Activated naive CD4-positive, alpha-beta T cell treated with anti-CD3 and anti-CD28 coated beads, Interleukin-2, amount 50 U/mL, for 72 hours (primary cell): ENCODE data around the gene TRAPPC2L. TPM values are rescaled to one million over a fixed set of nuclear protein-coding genes. Genes with fewer than 3 reads are reported as not detected.

Experiments
- ATAC-seq, 2 donors: fragments of 150-1000 bp; cut with Tn5 transposase; 2 replicates each; pipeline ENCODE4 v1.10.0; 2021; ENCODE audit warnings: mild to moderate bottlenecking in 2 of 2, moderate library complexity in 2 of 2
- DNase-seq, 2 donors: peaks; one replicate each; pipeline ENCODE4 v3.0.0; 2021 to 2022; ENCODE audit warnings: low spot score in 2 of 2
- H3K27ac Mint-ChIP-seq, 2 donors: one replicate each; pipeline ENCODE4 v1.8.0; 2022; ENCODE audit warnings: mild to moderate bottlenecking in 2 of 2, mixed read lengths in 2 of 2
- H3K36me3 Mint-ChIP-seq, 2 donors: one replicate each; pipeline ENCODE4 v1.8.0; 2022; ENCODE audit warnings: mixed read lengths in 2 of 2
- H3K9me3 Mint-ChIP-seq, 2 donors: one replicate each; pipeline ENCODE4 v1.8.0; 2022; ENCODE audit warnings: mixed read lengths in 2 of 2
- total RNA-seq, 2 donors: library from RNA; stranded (reverse); gene quantifications; one replicate each; pipeline ENCODE4 v1.2.3, GENCODE V29; 2022

Gene TRAPPC2L
- total RNA-seq, 2 donors from 2014 or later = 36.0 to 63.5 TPM

DNA sequence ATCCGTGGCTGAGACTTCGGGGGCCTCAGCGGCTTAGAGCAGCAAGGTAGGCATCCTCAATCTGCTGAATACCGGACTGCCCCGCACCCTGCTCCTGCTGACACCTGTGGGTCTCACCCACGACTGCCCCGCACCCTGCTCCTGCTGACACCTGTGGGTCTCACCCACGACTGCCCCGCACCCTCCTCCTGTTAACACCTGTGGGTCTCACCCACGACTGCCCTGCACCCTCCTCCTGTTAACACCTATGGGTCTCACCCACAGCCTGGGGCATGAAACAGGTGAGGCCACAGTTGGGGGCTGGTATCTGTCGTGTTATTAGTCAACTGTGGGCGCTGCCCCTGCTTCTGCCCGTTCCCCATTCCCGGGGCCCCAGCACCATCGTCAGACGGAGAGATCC, 45.8 kb downstream of the TRAPPC2L start:
- peak overlapping the region in 1 of 2 donors; percentile 39 for H3K27ac Mint-ChIP-seq

DNA sequence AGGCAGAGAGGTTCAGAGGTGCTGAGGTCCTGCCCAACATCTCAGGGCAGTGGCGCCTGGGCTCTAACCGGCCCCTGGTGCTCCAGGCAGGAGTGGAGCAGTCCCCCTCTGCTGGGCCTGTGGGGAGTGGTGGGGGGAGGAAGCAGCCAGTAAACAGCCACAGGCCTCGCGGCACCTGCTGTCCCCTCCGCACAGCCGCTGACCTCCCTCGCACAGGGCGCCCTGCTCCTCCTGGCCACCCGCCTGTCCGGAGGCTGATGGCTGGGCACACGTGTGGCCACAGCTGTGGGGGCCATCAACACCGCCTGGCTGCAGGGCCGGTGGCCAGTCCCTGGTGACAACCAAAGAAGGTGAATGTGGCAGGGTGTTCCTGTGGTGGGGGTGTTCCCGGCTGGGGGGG, 46.3 kb downstream of the TRAPPC2L start:
- DNase-seq = no peak
- Mint-ChIP-seq H3K9me3 (no peaks in the 10 kb centered on the region), H3K36me3 (no peaks in the 10 kb centered on the region), H3K27ac (no peak overlapping the region)
- ATAC-seq = no peak

More for the DNA sequence above, 45.8 kb downstream of the TRAPPC2L start:
- ATAC-seq (no peak), DNase-seq (no peak)
- H3K36me3 Mint-ChIP-seq = no peaks in the 10 kb centered on the region
- H3K9me3 Mint-ChIP-seq = no peaks in the 10 kb centered on the region

DNA sequence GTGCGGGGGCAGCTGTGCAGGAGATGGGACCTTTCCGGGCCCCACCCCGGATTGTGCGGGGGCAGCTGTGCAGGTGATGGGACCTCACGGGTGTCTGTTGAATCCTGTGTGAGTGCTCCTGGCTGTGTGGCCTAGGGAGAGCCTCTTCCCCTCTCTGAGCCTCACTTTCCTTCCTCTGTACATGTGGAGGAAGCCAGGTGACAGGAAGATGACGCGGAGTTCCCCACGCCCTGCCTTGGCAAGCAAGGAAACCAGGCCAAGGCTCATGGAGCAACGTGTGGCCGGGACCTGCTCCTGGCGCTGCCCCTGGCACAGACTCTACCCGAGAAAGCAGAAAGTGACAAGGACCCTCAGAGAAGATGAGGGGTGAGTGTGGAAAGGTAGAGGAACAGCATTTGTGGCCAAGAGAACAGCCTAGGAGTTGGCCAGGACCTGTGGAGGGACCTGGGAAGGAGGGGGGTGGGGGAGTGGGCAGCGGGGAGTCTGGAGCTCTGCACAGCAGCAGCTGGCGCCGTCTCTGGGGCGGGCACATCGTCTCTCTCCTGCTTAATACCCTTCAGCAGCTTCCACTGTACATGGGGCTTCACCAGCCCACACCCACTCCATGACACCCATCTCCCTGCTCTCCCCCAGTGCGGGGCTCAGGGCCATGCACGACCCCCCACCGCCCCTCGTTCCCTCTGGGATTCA, 47.9 kb downstream of the TRAPPC2L start:
- Mint-ChIP-seq H3K36me3 (no peaks in the 10 kb centered on the region), H3K9me3 (no peaks in the 10 kb centered on the region)

DNA sequence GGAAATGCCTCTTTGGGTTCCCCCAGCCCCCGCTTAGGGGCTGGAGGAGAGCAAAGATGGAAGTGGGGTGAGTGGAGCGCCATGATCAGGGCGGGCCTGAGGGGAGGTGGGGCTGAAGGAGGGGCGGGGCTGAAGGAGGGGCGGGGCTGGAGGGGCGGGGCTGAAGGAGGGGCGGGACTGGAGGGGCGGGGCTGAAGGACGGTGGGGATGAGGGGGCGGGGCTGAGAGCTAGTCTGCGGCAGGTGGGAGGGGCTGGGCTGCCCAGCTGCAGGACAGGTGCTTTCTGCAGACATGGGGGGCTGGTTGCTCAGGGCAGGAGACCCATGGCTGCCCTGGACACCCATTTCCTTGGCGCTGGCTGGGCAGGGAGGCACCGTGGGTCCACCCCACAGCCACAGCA, 48.6 kb downstream of the TRAPPC2L start:
- DNase-seq = peak in 1 of 2 donors; percentile 17

More for the DNA sequence above, 47.9 kb downstream of the TRAPPC2L start:
- no peak for DNase-seq
- no peak overlapping the region for H3K27ac Mint-ChIP-seq
- peak in 1 of 2 donors; percentile 20 for ATAC-seq

DNA sequence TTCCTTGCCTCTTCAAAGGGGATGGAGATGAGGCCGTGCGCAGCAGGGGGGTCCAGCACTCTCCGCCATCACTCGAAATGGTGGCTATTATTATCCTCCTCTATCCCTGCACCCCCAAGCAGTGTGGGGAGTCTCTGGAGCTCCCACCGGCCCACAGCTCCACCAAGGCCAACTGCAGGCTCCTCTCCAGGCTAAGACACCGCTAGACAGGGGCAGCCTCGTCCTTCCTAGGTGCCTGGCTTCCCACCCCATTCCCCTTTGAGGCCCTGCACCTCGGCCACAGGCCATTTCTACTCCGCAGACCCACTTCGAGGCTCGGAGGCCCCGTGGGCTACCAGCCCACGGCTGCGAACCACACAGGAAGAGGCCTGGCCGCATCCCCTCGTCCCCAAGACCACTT, 49.1 kb downstream of the TRAPPC2L start:
- Mint-ChIP-seq H3K9me3 (no peaks in the 10 kb centered on the region), H3K27ac (no peak overlapping the region), H3K36me3 (no peaks in the 10 kb centered on the region)
- ATAC-seq = peak in 1 of 2 donors; percentile 11
- no peak for DNase-seq

More for the DNA sequence above, 48.6 kb downstream of the TRAPPC2L start:
- peak in 1 of 2 donors; percentile 63 for ATAC-seq
- no peaks in the 10 kb centered on the region for H3K9me3 Mint-ChIP-seq
- no peak overlapping the region for H3K27ac Mint-ChIP-seq
- no peaks in the 10 kb centered on the region for H3K36me3 Mint-ChIP-seq

DNA sequence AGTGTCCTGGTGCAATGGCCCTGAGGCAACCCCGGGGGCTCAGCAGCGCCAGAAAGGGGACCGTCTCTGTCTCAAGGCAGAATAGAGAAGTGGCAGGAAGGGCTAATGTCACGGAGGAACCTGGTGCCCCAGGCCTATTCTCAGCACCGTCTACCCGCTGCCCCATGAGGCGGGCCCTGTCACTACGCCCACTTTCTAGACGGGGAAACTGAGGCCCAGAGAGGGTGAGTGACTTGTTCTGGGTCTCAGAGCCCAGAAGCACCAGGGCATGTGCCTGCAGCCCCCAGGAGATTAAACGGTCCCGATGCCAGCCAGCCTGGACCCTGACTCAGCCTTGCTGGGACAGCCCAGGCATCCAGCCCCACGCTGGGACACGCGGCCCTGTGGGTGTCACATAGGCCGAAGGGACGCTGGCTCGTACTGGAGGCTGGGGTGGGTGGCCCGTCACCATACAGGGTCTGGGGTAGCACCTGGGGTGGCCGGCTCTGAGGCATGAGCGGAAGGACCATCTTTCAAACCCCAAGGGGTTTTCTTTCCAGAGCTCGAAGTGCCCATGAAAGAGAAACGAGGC, 49.7 kb downstream of the TRAPPC2L start:
- DNase-seq (no peak), ATAC-seq (no peak)
- no peaks in the 10 kb centered on the region for H3K9me3 Mint-ChIP-seq

DNA sequence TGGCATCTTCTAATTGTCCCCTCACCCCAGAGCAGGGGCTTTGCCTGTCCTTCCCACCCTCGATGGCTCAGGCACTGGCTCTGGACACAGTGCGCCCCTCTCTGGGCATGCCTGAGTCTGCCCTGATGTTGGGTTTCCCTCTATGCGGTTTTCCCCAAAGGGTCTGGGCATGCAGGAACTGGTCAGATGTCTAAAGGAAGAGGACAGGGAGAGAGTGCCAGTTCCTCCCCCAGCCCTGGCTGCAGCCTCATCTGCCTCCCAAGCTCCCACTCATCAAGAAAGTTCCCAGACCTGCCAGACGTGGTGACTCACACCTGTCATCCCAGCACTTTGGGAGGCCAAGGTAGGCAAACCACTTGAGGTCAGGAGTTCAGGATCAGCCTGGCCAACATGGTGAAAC, 50.8 kb downstream of the TRAPPC2L start:
- Mint-ChIP-seq H3K27ac (no peak overlapping the region), H3K36me3 (no peaks in the 10 kb centered on the region), H3K9me3 (no peaks in the 10 kb centered on the region)
- ATAC-seq (no peak), DNase-seq (no peak)

More for the DNA sequence above, 49.7 kb downstream of the TRAPPC2L start:
- H3K36me3 Mint-ChIP-seq = no peaks in the 10 kb centered on the region
- H3K27ac Mint-ChIP-seq = no peak overlapping the region

DNA sequence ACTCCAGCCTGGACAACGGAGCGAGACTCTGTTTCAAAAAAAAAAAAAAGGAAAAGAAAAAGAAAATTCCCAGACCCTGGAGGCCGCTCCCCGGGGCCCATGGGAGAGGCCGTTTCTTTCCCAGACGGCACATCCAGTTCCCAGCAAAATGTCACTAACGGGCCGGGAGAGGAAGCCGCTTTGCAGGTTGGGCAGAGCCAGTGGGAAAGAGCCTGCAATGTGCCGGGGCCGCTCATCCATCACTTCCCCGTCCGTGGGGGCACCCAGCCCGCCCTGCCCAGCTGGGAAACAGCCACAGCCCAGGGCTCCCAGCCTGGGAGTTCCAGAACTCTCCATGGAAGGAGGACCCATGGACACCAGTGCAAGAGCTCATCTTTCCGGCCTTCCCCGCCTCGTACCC, 51.4 kb downstream of the TRAPPC2L start:
- Mint-ChIP-seq H3K36me3 (no peaks in the 10 kb centered on the region), H3K9me3 (no peaks in the 10 kb centered on the region), H3K27ac (no peak overlapping the region)
- ATAC-seq (no peak), DNase-seq (no peak)

DNA sequence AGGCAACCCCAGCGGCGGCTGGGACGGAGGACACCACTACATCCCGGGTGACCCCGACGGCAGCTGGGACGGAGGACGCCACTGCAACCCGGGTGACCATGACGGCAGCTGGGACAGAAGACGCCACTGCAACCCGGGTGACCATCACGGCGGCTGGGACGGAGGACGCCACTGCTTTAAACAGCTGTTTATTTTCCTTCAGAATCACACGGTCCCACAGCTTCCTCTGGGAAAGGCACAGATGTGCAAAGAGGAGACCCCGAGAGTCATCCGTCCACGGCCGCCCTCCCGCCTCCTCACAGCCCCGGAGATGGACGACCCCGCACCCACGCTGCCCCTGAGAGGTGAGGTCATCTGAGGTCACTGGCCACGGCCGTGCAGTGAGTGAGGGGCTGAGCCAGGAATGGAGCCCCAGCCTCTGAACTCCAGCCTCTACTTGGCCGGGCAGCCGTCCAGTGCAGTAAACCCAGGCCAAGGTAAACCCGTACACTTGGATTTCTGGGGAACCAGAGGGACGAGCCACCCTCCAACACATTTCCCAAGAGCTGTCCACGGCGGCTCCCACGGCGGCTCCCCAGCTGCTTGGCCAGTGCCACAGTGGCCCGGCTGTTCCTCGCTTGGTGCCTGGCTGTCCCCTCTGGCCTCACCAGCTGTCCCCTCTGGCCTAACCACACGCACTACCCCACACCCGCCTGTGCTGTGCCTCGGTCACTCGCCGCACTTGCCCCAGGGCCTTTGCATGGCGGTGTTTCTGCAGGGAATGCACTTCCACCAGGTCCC, 52.7 kb downstream of the TRAPPC2L start:
- Mint-ChIP-seq H3K9me3 (no peaks in the 10 kb centered on the region), H3K27ac (no peak overlapping the region), H3K36me3 (no peaks in the 10 kb centered on the region)
- DNase-seq (no peak), ATAC-seq (no peak)

DNA sequence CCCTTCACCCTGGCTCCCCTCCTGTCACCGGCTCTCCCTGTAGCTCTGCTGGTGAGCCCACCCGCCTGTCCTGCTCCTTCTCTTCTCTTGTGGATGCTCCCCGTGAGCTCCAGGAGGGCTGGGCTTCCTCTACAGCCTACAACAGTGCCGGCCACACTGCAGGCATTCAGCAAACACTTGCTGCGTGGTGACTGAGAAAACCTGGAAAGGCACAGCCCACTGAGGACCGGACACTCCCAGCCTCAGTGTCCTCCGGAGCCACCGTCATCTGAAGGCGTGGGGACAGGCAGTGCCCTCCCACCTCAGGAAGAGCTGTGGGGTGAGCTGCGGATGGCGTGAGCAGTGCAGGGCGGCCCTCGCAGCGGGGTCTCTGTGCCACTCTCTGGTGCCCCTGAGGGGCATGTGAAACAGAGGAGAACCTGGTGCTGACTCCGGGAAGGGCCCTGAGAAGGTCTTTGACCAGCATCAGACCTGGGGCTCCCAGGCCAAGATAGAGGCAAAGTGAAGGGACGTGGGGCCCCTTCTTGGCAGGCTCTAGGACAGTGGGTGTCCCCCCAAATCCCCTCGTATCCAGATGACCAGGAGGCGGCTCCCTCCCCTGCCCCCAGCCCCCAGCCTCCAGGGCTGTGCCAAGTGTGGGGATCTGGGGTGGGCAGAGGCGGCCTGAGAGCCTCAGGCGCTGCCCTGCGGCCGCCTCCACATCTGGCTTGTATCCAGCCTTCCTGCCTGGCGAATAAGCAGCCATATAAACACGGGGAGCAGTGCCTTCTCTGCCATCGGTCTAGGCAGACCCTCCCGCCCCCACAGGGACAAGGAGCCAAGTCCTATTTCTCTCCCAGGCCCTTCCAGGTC, 53.6 kb downstream of the TRAPPC2L start:
- H3K36me3 Mint-ChIP-seq = no peaks in the 10 kb centered on the region
- no peak overlapping the region for H3K27ac Mint-ChIP-seq
- ATAC-seq = no peak
- DNase-seq = no peak
- H3K9me3 Mint-ChIP-seq = no peaks in the 10 kb centered on the region

DNA sequence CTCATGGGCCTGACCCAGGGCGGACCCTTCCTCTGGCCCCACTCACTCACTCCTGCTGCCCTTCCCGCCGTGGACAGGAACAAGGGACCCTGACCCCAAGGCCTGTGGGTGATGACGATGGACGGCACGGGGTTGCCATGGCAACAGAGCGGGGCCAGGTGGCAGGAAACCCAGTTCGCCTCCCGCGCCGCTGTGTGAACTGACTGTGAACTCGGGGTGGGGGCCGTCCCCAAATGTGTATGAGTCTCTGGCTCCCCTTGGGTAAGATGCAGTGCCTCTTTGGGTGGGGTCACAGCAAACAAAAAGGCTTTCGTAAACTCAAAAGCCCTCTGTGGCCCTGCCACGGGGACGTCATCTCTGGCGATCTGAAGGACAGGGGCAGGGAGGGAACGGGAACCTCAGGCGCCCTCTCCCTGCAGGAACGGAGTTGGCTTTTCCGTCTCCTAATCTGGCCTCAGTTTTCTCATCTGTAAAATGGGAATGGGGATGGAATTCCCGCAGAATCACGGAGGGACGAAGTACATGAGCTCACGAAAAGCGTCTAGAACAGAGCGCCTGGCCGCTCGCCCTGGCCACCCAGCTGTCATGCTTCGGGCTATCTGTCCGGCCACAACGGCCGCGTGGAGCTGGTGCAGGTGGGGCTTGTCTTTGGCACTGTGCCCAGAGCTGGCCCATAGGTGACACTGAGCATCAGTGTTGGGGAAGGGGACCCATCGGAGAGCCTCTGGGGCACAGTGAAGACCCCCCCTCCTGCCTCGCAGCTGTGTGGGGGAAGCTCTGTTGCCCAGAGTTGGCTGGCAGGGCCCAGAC, 54.4 kb downstream of the TRAPPC2L start:
- no peak overlapping the region for H3K27ac Mint-ChIP-seq
- DNase-seq = no peak
- no peaks in the 10 kb centered on the region for H3K9me3 Mint-ChIP-seq
- H3K36me3 Mint-ChIP-seq = no peaks in the 10 kb centered on the region
- ATAC-seq = no peak

DNA sequence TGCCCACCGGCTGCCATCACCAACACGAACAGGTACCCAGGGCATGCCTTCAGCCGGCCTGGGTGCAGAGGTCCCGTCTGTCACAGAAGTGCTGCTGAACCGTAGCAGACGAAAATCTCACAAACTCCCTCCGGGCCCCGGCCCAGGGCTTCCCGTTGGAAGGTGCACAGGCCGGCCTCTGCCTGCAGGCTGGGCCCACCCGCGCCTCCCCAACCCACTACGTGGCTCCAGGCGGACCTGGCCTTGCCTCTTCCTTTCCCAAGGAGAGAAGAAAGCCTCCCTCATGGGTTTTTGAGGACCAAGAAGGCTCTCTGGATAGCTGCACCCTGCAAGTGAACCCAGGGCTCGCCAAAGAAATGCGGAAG, 55.0 kb downstream of the TRAPPC2L start:
- ATAC-seq (no peak), DNase-seq (no peak)
- Mint-ChIP-seq H3K9me3 (no peaks in the 10 kb centered on the region), H3K36me3 (no peaks in the 10 kb centered on the region), H3K27ac (no peak overlapping the region)

Other genes with a start within 250 kb of the TRAPPC2L start
- gene IL17C, start 218.6 kb upstream of the TRAPPC2L start, total RNA-seq = not detected
- gene CYBA, start 206.1 kb upstream of the TRAPPC2L start, total RNA-seq = 100 to 1,000 TPM; 112 to 267 TPM
- gene MVD, start 194.0 kb upstream of the TRAPPC2L start, total RNA-seq = 10 to 100 TPM; 91.6 to 96.1 TPM
- 1 to 10 TPM; 5.4 to 6.4 TPM for gene SNAI3, start 170.6 kb upstream of the TRAPPC2L start, total RNA-seq
- 10 to 100 TPM; 47.5 to 82.5 TPM for gene RNF166, start 150.7 kb upstream of the TRAPPC2L start, total RNA-seq
- 10 to 100 TPM; 32.2 to 35.5 TPM for gene CTU2, start 150.6 kb upstream of the TRAPPC2L start, total RNA-seq
- gene PIEZO1, start 71.9 kb upstream of the TRAPPC2L start, total RNA-seq = 100 to 1,000 TPM in 1 of 2 donors, 10 to 100 TPM in 1; 55.7 to 128 TPM
- 100 to 1,000 TPM; 145 to 240 TPM for gene CDT1, start 53.3 kb upstream of the TRAPPC2L start, total RNA-seq
- 100 to 1,000 TPM; 145 to 168 TPM for gene APRT, start 45.2 kb upstream of the TRAPPC2L start, total RNA-seq
- 10 to 100 TPM; 29.3 to 50.3 TPM for gene GALNS, start 180 bp upstream of the TRAPPC2L start, total RNA-seq
- gene PABPN1L, start 9.5 kb downstream of the TRAPPC2L start, total RNA-seq = not detected
- 1 to 10 TPM in 1 of 2 donors, under 1 TPM in 1; 0.76 to 1.1 TPM for gene CBFA2T3, start 120.1 kb downstream of the TRAPPC2L start, total RNA-seq
- 10 to 100 TPM; 33.1 to 59.9 TPM for gene ACSF3, start 236.7 kb downstream of the TRAPPC2L start, total RNA-seq